ENCODE data around the gene AP2A2. TPM values are rescaled to one million over a fixed set of nuclear protein-coding genes. Genes with fewer than 3 reads are reported as not detected.

AP2A2 gene
- total RNA-seq, 2 experiments from 2014 or later, result 24.9 to 43.0 TPM

DNA sequence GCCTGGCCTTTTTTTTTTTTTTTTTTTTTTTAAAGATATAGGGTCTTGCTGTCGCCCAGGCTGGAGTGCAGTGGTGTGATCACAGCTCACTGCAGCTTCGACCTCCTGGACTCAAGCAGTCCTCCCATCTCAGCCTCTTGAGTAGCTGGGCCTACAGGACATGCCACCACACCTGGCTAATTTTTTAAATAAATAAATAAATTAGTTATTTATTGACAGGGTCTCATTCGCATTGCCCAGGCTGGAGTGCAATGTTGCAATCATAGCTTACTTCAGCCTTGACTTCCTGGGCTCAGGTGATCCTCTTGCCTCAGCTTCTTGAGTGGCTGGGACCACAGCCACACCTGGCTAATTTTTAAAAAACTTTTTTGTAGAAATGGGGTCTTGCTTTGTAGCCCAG is 10.5 kb downstream of the AP2A2 start:
- TF ChIP-seq, protein P1, sequence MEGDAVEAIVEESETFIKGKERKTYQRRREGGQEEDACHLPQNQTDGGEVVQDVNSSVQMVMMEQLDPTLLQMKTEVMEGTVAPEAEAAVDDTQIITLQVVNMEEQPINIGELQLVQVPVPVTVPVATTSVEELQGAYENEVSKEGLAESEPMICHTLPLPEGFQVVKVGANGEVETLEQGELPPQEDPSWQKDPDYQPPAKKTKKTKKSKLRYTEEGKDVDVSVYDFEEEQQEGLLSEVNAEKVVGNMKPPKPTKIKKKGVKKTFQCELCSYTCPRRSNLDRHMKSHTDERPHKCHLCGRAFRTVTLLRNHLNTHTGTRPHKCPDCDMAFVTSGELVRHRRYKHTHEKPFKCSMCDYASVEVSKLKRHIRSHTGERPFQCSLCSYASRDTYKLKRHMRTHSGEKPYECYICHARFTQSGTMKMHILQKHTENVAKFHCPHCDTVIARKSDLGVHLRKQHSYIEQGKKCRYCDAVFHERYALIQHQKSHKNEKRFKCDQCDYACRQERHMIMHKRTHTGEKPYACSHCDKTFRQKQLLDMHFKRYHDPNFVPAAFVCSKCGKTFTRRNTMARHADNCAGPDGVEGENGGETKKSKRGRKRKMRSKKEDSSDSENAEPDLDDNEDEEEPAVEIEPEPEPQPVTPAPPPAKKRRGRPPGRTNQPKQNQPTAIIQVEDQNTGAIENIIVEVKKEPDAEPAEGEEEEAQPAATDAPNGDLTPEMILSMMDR (conservative IDR thresholded peaks at IDR 0.05; ENCODE audit: low read length), result no peak
- no peak for TF ChIP-seq EZH2phosphoT487 (IDR thresholded peaks at IDR 0.05; ENCODE audit: borderline replicate concordance, low read depth, low read length)
- peaks cover 34% of the 10 kb centered on the region; the same call in 1 of the 2 replicates for H3K79me2 ChIP-seq (ENCODE audit: insufficient read depth, low read depth, low read length)
- no peaks in the 10 kb centered on the region for H3K9me2 ChIP-seq (ENCODE audit: insufficient read depth, low read length)
- no peak overlapping the region for H3K4me2 ChIP-seq (ENCODE audit: low read length)
- no peaks in the 10 kb centered on the region for H3K9me3 ChIP-seq (ENCODE audit: low read length)
- H3K27ac ChIP-seq (ENCODE audit: low read depth, low read length, poor library complexity, severe bottlenecking), result no peak overlapping the region
- H3K36me3 ChIP-seq (ENCODE audit: insufficient read depth, low read length), result no peaks in the 10 kb centered on the region; the same call in 1 of the 2 replicates
- no peaks in the 10 kb centered on the region for H3K4me1 ChIP-seq (ENCODE audit: insufficient read depth, low read length, poor library complexity, severe bottlenecking)
- POLR2A ChIA-PET, result no interaction called here
- CTCF ChIA-PET (ENCODE audit: unreplicated experiment), result no interaction called here
- no peak overlapping the region for H3K4me3 ChIP-seq (ENCODE audit: low read depth, low read length, poor library complexity, severe bottlenecking)
- intact Hi-C loops (cut with micrococcal nuclease; ENCODE audit: unreplicated experiment), result no loop called here
- no peaks in the 10 kb centered on the region for H4K20me1 ChIP-seq (ENCODE audit: insufficient read depth, low read length)
- BruUV-seq (replicated peaks), result no TSS peak
- H2AFZ ChIP-seq (ENCODE audit: low read length), result no peak overlapping the region
- DNase-seq (ENCODE audit: low spot score), result no peak

DNA sequence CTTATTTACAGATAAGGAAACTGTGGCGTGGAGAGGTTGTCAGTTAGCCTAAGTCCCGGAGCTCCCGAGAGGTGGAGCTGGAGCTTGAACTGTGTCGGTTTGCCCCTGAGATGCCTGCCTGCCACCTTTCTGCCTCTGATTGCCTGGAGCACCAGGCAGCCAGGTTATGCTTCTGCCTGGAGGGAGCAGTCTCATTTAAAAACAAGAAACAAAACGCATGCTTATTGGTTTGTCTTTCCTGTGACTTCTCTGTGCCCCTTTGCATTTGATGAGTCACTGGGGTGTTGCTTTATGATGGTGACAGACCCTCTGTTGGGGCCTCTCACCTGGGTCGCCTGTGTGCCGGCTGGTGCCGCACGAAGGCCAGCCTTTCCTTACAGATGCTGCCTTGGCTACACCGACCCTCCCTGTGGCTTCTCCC is 12.2 kb downstream of the AP2A2 start:
- BruUV-seq (replicated peaks), result no TSS peak
- POLR2A ChIA-PET, result no interaction called here

More for the DNA sequence above, 12.2 kb downstream of the AP2A2 start:
- Histone ChIP-seq H3K4me3 (ENCODE audit: low read depth, low read length, poor library complexity, severe bottlenecking) (no peak overlapping the region), H3K36me3 (ENCODE audit: insufficient read depth, low read length) (no peaks in the 10 kb centered on the region; the same call in 1 of the 2 replicates), H3K9me3 (ENCODE audit: low read length) (no peaks in the 10 kb centered on the region), H4K20me1 (ENCODE audit: insufficient read depth, low read length) (no peaks in the 10 kb centered on the region), H3K9me2 (ENCODE audit: insufficient read depth, low read length) (no peaks in the 10 kb centered on the region), H3K27ac (ENCODE audit: low read depth, low read length, poor library complexity, severe bottlenecking) (no peak overlapping the region), H3K4me2 (ENCODE audit: low read length) (no peak overlapping the region), H3K4me1 (ENCODE audit: insufficient read depth, low read length, poor library complexity, severe bottlenecking) (no peaks in the 10 kb centered on the region), H3K79me2 (ENCODE audit: insufficient read depth, low read depth, low read length) (peaks cover 26% of the 10 kb centered on the region; the same call in 1 of the 2 replicates), H2AFZ (ENCODE audit: low read length) (no peak overlapping the region)
- CTCF ChIA-PET (ENCODE audit: unreplicated experiment), result no interaction called here
- no peak for DNase-seq (ENCODE audit: low spot score)
- TF ChIP-seq EZH2phosphoT487 (IDR thresholded peaks at IDR 0.05; ENCODE audit: borderline replicate concordance, low read depth, low read length), result no peak
- TF ChIP-seq, protein P1 (conservative IDR thresholded peaks at IDR 0.05; ENCODE audit: low read length), result no peak
- intact Hi-C loops (cut with micrococcal nuclease; ENCODE audit: unreplicated experiment), result no loop called here

Measured in OCI-LY7 (cell line).